Fibroblast of lung (primary cell): Measurements from ENCODE around the gene HMGN4.

Experiments used
- EZH2 ChIP-seq: IDR thresholded peaks from 2 replicates; pipeline ENCODE4 v1.5.1; 2012; ENCODE audit warnings: low read length, control low read depth, mild to moderate bottlenecking; ENCODE audit errors: missing control alignments
- TF ChIP-seq, protein P1 (sequence below), 2 donors: IDR thresholded peaks in 1 of 2; conservative IDR thresholded peaks in 1 of 2; 1 replicate in 1 of 2; 2 replicates in 1 of 2; pipeline ENCODE4 v1.5.1; 2011 to 2012; ENCODE audit warnings: low read length in 2 of 2, control low read depth in 1 of 2, inconsistent platforms in 1 of 2, low read depth in 1 of 2, mild to moderate bottlenecking in 1 of 2

DNA sequence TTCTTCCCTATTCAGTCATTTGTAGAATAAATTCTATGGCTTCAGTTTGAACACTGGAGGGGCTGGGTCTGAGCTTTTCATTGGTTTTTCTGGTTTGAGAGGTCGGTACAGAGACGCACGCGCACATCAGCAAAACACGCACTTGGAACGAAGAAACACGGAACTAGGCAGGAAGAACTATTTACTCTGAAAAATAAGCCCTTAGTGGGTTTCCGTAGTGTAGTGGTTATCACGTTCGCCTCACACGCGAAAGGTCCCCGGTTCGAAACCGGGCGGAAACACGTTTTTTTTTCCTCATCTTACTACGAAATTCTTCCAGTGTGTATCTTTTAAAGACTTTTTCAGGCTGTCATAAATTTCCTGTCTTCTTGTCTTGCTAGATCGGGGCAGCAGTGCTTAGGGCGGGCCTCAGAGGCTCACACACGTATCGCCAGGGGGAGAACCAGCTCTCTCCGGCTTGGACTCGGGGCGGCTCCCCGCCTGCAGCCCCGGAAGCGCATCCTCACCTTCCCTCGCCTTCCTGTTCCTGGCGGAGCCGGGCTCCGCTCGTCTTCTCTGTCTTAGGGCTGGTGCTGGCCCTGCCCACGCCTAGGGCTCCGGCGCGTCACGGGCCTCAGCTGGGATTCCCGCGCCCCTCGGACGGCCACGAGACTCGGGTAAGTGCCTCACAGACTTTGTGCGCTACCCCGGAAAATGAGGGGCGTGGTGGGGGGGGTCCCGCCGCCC, at the start of gene HMGN4:
- TF ChIP-seq, protein P1, sequence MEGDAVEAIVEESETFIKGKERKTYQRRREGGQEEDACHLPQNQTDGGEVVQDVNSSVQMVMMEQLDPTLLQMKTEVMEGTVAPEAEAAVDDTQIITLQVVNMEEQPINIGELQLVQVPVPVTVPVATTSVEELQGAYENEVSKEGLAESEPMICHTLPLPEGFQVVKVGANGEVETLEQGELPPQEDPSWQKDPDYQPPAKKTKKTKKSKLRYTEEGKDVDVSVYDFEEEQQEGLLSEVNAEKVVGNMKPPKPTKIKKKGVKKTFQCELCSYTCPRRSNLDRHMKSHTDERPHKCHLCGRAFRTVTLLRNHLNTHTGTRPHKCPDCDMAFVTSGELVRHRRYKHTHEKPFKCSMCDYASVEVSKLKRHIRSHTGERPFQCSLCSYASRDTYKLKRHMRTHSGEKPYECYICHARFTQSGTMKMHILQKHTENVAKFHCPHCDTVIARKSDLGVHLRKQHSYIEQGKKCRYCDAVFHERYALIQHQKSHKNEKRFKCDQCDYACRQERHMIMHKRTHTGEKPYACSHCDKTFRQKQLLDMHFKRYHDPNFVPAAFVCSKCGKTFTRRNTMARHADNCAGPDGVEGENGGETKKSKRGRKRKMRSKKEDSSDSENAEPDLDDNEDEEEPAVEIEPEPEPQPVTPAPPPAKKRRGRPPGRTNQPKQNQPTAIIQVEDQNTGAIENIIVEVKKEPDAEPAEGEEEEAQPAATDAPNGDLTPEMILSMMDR (conservative IDR thresholded peaks at IDR 0.05 in 1 of 2, IDR thresholded peaks at IDR 0.05 in 1 of 2; ENCODE audit: low read depth in 1 of 2, low read length in 2 of 2), result no peak
- TF ChIP-seq EZH2, result no peak
